MCF 10A (cell line): ENCODE results near the gene SEPTIN14. TPM values are rescaled to one million over a fixed set of nuclear protein-coding genes. Genes with fewer than 3 reads are reported as not detected.
"Not testable (repeated sequence)": the region's sequence is repeated elsewhere in the genome, so short reads cannot be mapped to it uniquely, and the experiment has no call there.

ENCODE experiments used
- BruUV-seq: library from RNA; stranded (reverse); fragments of 400-500 nt; replicated peaks from 2 replicates; lab custom pipeline; 2021; lab: Mats Ljungman, UMichigan
- CTCF ChIA-PET: fragments of 300-600 bp; sonication (Branson Sonifier 250); formaldehyde crosslinking; extraction: SDS; loops from one replicate; lab custom pipeline; 2021; ENCODE audit warnings: antibody characterized with exemption, inconsistent platforms; lab: Yijun Ruan, JAX
- POLR2A ChIA-PET: fragments of 300-600, 350-650 bp; sonication (Branson Sonifier 250); formaldehyde crosslinking; extraction: SDS; loops from one replicate; lab custom pipeline; 2020; ENCODE audit warnings: antibody characterized with exemption, inconsistent platforms; lab: Yijun Ruan, JAX
- DNase-seq: peaks from one replicate; pipeline ENCODE4 v3.0.0-alpha.2; 2018; ENCODE audit not compliant: unreplicated experiment
- H3K27ac Mint-ChIP-seq: one replicate; pipeline ENCODE4 v1.8.0; 2022; ENCODE audit warnings: mild to moderate bottlenecking, low read depth, mixed read lengths; ENCODE audit not compliant: unreplicated experiment
- H3K27me3 Mint-ChIP-seq: one replicate; pipeline ENCODE4 v1.8.0; 2022; ENCODE audit warnings: mixed read lengths; ENCODE audit not compliant: insufficient read depth, unreplicated experiment
- H3K36me3 Mint-ChIP-seq: one replicate; pipeline ENCODE4 v1.8.0; 2022; ENCODE audit warnings: mild to moderate bottlenecking, moderate library complexity, mixed read lengths; ENCODE audit not compliant: insufficient read depth, unreplicated experiment
- H3K4me1 Mint-ChIP-seq: one replicate; pipeline ENCODE4 v1.8.0; 2022; ENCODE audit warnings: mixed read lengths; ENCODE audit not compliant: insufficient read depth, unreplicated experiment
- H3K4me3 Mint-ChIP-seq: one replicate; pipeline ENCODE4 v1.8.0; 2022; ENCODE audit warnings: mild to moderate bottlenecking, moderate library complexity, mixed read lengths; ENCODE audit not compliant: unreplicated experiment
- H3K9me3 Mint-ChIP-seq: one replicate; pipeline ENCODE4 v1.8.0; 2022; ENCODE audit warnings: mixed read lengths; ENCODE audit not compliant: unreplicated experiment
- intact Hi-C: fragments of 100-400 bp; cut with micrococcal nuclease; formaldehyde crosslinking; loops from 2 replicates; pipeline ENCODE4 v1.14.1; 2022
- total RNA-seq: library from RNA; stranded (reverse); gene quantifications from 2 replicates; pipeline ENCODE4 v1.2.3, GENCODE V29; 2022
- TF ChIP-seq, protein P1 (sequence below): fragments of 200-600 bp; IDR thresholded peaks from one replicate; pipeline ENCODE4 v1.8.0; 2022; ENCODE audit warnings: antibody characterized with exemption, mild to moderate bottlenecking; ENCODE audit not compliant: unreplicated experiment

SEPTIN14 gene
- total RNA-seq, 1 experiment from 2014 or later, result not detected

- intact Hi-C loops, result no loop called here
Measured at GRCh38 chr7:55838595-55838994, 24.0 kb downstream of the SEPTIN14 start.

GRCh38 chr7:55827577-55827976 lies 35.0 kb downstream of the SEPTIN14 start:
- DNase-seq, result no peak
- TF ChIP-seq, protein P1, sequence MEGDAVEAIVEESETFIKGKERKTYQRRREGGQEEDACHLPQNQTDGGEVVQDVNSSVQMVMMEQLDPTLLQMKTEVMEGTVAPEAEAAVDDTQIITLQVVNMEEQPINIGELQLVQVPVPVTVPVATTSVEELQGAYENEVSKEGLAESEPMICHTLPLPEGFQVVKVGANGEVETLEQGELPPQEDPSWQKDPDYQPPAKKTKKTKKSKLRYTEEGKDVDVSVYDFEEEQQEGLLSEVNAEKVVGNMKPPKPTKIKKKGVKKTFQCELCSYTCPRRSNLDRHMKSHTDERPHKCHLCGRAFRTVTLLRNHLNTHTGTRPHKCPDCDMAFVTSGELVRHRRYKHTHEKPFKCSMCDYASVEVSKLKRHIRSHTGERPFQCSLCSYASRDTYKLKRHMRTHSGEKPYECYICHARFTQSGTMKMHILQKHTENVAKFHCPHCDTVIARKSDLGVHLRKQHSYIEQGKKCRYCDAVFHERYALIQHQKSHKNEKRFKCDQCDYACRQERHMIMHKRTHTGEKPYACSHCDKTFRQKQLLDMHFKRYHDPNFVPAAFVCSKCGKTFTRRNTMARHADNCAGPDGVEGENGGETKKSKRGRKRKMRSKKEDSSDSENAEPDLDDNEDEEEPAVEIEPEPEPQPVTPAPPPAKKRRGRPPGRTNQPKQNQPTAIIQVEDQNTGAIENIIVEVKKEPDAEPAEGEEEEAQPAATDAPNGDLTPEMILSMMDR, result no peak
- intact Hi-C loops, result no loop called here
- Mint-ChIP-seq H3K27ac (no peak overlapping the region), H3K4me3 (no peak overlapping the region), H3K4me1 (no peaks in the 10 kb centered on the region), H3K9me3 (peaks cover 24% of the 10 kb centered on the region), H3K36me3 (no peaks in the 10 kb centered on the region), H3K27me3 (no peaks in the 10 kb centered on the region)
- BruUV-seq, result no TSS peak
- POLR2A ChIA-PET, result interaction anchor here (0.6 kb wide), 1 partner anchor 25 kb away, joined by 3 read pairs; no protein-coding TSS in a partner anchor
- CTCF ChIA-PET, result interaction anchor here (0.6 kb wide), 2 partner anchors 128 to 262 kb away, joined by 3 read pairs; no protein-coding TSS in a partner anchor

More at GRCh38 chr7:55838595-55838994, 24.0 kb downstream of the SEPTIN14 start:
- ChIA-PET POLR2A (interaction anchor here (0.7 kb wide), 1 partner anchor 188 kb away, joined by 3 read pairs; no protein-coding TSS in a partner anchor), CTCF (no interaction called here)
- Mint-ChIP-seq H3K9me3 (no peaks in the 10 kb centered on the region), H3K4me1 (no peaks in the 10 kb centered on the region), H3K27ac (no peak overlapping the region), H3K4me3 (no peak overlapping the region), H3K36me3 (no peaks in the 10 kb centered on the region), H3K27me3 (no peaks in the 10 kb centered on the region)
- TF ChIP-seq, protein P1, result no peak
- no TSS peak for BruUV-seq
- DNase-seq, result no peak

GRCh38 chr7:55818686-55819085 lies 43.9 kb downstream of the SEPTIN14 start:
- peaks cover 23% of the 10 kb centered on the region for H3K9me3 Mint-ChIP-seq
- H3K36me3 Mint-ChIP-seq, result no peaks in the 10 kb centered on the region
- BruUV-seq, result no TSS peak
- no peak overlapping the region for H3K27ac Mint-ChIP-seq
- TF ChIP-seq, protein P1, result no peak
- ChIA-PET POLR2A (no interaction called here), CTCF (interaction anchor here (0.6 kb wide), 1 partner anchor 99 kb away, joined by 3 read pairs; no protein-coding TSS in a partner anchor)
- no peak for DNase-seq
- no peak overlapping the region for H3K4me3 Mint-ChIP-seq
- H3K4me1 Mint-ChIP-seq, result no peaks in the 10 kb centered on the region
- no peaks in the 10 kb centered on the region for H3K27me3 Mint-ChIP-seq
- intact Hi-C loops, result no loop called here

GRCh38 chr7:55797260-55797659 lies 65.3 kb downstream of the SEPTIN14 start:
- H3K36me3 Mint-ChIP-seq, H3K4me1 Mint-ChIP-seq, DNase-seq, CTCF ChIA-PET, H3K4me3 Mint-ChIP-seq, H3K27me3 Mint-ChIP-seq, intact Hi-C loops, H3K27ac Mint-ChIP-seq, BruUV-seq, H3K9me3 Mint-ChIP-seq, POLR2A ChIA-PET: not testable (repeated sequence)
